SHP77 (cell line): ENCODE results near the gene NR3C1.

Experiments
- DNase-seq, 2 experiments: peaks; one replicate each; lab custom pipeline; 2025; lab: John Stamatoyannopoulos, UW

NR3C1 gene

DNA sequence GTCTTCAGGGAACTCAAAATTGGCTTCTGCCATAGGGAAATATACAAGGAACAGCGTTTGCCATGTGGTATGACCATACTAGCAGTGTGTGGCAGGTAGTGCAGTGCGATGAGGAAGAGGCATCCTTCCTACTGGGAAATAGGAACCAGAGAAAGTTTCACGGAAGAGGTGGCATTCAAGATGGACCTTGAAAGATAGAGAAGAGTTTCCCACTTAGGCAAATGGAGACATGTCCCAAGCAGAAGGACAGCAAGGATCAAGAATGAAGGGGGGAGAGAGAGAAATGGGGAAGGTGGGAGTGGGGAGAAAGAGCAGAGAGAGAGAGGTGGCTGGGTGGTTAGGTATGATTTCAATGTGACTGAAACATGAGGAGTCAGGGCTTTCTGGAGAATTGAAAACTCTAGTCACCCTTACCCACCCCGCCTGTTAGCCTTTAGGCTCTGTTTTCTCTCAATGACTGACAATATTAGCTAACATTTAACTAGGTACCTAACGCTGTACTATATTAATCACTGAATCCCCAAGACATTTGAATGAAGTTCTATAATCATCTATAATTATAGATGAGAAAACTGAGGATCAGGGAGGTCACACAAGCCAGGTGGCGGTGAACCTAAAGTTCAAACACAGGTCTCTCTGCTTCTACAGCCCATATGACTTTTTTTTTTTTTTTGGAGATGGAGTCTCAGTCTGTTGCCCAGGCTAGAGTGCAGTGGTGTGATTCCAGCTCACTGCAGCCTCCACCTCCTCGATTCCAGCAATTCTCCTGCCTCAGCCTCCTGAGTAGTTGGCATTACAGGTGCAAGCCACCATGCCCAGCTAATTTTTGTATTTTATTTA lies 171.3 kb downstream of the NR3C1 start:
- DNase-seq: no peak

DNA sequence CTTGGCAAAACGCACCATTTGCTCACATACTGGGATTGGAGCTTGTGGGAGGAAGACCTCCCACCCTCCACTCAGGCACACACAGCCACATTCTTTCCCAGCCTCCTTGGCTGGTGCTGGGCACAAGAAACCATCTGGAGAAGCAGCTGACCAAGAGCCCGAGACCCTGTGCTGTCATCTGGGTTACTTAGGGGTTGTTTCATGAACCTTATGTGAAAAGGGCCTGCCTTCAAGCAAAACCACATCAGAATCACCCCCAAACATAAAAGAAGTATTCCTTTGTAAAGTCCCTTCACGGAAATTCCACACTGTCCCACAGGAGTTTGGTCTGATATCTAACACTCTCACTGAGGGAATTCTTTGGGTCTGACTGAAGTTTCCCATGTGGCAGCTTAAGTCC lies 172.1 kb downstream of the NR3C1 start:
- DNase-seq: no peak

DNA sequence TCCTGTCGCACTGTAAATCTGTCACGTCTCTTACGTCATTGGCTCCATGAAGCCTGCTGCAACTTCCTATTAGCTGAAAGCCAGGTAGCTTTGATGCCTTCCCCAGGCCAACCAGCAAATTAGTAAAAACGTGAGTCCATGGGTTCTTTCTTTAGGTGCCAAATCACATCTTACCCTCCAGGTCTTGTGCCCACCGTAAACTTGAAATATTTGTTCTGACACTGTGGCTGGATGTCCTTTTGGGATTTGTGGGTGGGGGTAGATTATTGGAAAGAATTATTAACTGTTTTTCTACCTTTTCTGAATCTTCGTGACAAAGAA lies 172.8 kb downstream of the NR3C1 start:
- no peak for DNase-seq

DNA sequence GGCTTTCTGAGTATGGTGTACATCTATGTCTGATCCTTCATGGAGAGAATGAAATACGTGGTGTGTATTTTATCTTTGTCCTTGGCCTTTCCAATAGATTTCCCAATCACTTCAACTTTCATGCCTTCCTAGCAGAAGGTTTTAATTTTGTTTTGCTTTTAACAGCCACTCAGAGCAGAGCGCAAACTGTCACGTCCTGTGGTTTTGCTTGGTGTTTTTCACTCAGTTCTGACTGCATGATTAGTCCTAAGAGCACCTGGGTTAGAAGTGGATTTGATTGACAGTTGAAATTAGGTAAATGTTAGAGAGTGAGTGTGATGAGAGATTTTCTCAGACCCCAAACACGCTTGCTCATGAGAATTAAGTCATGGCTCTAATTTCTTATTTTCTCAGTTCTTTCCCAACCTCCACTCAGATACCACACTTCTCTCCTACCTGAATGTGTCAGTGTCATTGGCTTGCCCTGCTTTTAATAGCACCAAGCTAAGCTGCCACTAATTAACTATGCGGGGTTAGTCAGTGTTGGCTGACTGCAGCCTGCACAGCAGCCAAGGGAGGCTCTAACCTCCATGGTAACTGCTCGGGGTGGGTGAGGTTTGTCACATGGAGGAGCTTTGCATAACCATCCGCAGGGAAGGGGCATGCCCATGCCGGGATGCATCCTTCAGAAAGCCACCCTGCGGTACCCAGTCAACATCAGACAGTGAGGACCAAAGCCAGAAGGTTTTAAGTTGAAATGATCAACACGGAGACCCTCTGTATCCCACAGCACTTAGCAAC lies 173.4 kb downstream of the NR3C1 start:
- DNase-seq: peak; percentile 46 to 53

DNA sequence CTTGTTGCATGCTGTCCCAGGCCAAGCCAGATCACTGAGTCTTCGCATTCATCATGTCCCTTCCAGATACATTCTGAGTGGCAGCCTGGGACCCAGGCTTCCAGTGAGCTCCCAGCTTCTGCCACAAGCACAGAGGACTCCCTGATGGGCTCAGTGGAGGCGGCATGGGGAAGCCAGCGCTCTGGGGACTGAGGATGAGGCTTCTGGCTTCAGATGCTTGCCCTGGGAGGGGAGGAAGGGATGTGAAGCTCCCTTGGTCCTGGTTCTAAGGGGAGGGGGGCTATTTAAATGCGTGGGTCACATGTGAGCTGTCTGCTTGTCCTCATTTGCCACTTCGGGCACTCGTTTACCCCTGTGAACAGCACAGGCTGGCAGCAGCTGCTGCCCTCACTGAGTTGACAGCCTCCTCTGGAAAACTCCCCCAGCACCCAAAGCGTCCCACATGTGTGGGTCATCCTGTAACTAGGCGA lies 174.0 kb downstream of the NR3C1 start:
- peak; percentile 58 to 72 for DNase-seq

DNA sequence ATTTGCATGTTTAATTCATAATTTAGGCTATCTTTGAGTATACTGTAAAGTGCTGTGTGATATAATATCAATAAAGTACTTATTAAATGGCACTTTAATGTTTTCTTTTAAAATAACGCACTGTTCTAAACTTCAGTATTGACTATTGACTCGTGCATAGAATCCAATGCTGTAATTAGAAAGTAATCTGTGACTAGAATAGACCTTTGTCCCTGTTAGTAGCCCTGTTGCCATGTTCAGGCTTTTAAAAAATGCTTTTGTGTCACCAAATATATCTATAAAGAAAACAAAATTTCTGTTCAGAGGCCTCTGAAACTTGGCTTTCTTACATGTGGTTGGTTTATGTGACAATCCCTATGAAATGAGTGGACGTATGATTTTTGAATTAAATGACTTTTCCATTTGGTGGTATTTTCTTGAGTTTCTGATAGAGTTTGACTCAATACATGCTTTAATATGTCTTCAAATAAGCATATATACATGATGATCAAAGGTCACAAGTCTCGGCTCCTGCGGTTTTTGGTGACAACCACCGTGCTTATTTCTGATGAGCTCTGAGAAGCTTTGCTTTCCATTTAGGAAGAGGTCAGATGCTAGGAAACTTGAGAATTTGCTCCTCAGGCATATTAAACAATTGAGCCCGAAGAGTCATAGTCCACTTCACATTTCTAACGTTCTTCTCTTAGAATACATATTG lies 174.7 kb downstream of the NR3C1 start:
- DNase-seq: no peak
